ENCODE results near the gene RPL22L1.
"Not testable (repeated sequence)": the region's sequence is repeated elsewhere in the genome, so short reads cannot be mapped to it uniquely, and the experiment has no call there.

The RPL22L1 gene

DNA sequence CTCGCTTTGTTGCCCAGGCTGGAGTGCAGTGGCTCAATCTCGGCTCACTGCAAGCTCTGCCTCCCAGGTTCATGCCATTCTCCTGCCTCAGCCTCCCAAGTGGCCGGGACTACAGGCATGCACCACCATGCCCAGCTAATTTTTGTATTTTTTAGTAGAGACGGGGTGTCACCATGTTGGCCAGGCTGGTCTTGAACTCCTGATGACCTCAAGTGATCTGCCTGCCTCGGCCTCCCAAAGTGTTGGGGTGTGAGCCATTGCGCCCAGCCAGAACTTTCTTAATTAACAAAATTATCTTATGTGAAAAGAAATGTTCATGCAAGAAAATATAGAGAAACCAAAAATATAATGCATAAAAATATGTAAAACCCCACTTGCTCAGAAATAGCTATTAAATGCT, 7.3 kb upstream of the RPL22L1 start:
- not testable (repeated sequence) for DNase-seq

DNA sequence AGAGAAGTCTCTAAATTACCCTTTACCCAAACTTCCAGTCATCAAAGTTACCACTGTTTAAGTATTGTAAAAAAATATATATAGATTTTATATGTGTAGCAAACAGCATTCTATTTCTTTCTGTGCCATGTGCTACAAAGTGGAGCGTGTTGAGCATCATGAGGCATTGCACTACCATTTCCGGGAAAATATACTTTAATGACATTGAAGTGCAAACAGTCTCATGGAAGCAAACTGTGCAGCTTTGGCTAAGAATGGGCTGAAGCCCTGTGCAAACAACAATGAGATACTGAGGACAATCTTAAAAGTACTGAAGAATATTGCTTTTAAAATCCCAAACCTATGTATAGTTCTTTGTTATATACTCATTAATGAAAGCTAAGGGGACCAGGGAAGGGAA, 6.5 kb upstream of the RPL22L1 start:
- DNase-seq: no peak

DNA sequence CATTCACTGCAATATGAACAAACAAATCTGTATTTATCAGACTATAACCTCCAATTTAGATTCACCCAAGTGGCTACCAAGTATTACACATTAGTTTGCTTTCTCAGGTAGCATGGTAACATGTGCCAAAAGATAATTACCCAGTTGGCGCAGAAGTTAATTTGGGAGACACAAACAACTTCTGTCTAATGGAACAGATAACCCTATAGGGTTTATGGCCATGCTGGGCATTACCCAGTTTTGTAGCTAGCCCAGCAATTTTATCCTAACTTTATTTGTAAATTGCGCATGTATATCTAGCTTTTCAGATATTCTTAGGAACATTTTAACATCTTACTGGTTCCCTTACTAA, 780 bp downstream of the RPL22L1 start:
- DNase-seq: no peak

DNA sequence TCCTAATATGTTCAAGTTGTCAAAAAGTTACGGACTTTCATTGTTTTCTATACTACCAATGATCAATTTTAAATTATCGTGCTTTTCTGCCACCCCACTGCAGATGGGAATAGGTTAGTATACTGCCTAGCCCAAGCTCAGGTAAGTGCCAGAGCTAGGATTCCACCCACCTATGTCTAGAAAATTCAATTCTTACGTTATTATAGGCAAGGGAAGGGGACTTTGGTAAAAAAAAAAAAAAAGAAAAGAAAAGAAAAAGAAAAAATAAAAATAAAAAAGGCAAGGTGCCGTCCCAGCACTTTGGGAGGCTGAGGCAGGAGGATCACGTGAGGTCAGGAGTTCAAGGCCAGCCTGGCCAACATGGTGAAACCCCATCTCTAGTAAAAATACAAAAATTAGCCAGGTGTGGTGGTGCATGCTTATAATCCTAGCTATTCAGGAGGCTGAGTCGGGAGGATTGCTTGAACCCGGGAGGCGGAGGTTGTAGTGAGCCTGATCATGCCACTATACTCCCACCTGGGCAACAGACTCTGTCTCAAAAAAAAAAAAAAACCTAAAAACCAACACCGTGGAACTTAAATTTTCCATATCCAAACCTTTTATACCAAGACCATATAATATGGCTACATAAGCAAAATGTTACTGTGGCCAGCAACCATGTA, 1.3 kb downstream of the RPL22L1 start:
- no peak for DNase-seq

DNA sequence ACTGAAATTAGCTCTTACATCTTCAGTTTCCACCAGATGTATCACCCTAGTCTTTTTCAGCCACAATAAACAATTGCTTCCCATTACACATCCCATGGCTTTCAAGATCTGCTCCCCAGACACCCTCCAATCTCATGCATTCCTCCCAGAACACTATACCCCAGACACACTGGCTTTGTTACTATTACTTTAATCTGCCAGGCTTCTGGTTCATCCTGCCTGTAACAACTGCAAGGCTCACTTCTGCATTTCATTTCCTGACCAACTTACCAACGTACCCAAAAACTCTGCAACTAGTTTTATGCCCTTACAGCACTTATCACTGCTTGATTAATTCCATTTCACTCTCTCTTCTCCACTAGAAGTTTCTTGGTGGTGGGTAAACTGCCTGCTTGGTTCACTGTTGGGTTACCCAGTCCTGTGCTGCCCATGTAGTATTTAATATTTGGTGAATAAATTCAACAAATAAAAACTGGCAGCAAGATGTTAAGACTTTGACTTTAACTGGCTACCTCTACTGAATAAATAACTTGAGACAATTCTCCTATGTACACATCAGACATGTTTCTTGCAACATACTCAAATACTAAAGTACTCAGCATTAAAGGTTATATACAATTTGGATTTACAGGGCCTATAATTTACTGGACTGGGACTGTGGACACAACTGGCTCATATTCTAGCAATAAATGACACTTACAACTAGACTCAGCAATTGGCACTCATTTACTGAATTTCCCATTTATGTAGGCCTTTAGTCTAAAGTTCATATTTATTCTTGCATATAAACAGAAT, 2.7 kb downstream of the RPL22L1 start:
- DNase-seq: no peak

DNA sequence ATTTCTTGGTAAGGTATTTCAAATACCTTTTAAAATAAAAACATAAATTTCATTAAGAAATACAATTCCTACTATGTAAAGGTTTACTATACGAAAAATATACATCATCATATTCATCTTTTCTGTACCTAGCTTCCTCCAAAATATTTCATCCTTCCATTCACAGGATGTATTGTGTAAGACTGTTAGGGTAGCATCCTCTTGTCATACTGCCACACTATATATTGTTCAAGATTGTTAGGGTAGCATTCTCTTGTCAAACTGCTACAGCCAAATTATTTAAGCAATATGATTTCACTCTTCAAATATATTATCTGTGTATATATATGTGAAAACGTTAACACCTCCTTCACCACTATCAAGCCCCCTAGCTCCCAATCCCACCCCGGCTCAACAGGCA, 3.5 kb downstream of the RPL22L1 start:
- DNase-seq: no peak

DNA sequence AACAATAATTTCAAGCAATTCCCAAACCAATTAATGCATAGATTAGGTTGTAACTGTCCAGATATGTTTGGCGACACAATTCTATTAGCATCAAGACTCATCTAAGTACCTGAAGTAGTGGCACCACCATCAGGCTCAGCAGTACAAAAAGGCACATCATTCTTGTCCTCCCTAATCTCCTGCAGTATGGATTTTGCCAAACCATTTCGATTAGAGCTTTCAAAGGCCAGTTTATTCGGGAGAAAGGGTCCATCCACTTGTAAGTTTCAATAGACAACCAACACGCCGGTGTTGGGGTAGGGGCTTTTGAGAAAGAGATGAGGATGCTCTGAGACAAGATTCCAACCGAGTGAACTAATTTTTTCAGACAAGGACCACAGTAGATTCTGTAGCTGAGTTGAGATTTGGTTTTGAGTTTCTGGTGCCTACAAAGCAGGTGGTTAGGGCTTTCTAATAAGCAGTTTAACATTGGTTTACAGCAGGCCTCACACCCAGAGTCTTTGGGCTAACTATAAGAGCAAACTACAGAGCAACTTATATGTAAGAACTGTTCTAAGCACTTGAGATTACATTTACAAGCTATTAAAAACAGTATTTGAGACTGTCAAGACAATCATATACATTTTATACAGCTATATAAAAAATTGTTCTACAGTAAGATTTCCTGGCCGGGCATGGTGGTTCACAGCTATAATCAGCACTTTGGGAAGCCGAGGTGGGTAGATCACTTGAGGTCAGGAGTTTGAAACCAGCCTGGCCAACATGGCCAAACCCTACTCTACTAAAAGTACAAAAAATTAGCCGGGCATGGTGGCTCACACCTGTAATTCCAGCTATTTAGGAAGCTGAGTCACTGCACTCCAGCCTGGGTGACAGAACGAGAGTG, 4.5 kb downstream of the RPL22L1 start:
- DNase-seq: no peak

DNA sequence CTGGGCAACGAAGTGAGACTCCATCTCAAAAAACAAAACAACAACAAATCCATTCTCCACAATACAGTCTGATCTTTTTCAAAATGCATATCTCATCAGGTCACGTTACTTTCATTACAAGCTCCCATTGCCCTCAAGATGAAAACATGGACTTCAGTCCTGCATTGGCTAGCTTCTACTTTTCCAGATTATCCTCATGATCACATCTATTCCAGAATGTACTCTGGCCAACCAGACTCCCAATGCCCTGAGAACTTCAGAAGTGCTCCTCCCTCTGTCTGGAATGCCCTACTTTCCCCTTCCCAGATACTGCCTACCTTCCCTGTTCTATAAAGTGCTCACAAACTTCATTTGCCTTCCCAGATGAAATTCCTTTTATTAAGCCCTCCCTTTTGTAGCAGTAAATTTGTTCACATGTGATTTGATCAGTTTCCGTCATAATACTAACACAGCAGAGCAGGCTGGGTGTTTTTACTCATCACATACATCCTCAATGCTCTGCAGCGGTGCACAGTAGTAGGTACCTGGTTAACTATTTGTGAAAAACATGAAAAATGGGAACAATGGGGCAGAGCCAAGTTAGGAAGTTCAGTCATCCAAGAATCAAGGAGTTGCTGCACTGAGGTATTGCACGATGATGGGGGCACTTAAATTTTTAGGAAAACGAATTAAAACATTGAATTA, 5.3 kb downstream of the RPL22L1 start:
- DNase-seq: no peak

DNA sequence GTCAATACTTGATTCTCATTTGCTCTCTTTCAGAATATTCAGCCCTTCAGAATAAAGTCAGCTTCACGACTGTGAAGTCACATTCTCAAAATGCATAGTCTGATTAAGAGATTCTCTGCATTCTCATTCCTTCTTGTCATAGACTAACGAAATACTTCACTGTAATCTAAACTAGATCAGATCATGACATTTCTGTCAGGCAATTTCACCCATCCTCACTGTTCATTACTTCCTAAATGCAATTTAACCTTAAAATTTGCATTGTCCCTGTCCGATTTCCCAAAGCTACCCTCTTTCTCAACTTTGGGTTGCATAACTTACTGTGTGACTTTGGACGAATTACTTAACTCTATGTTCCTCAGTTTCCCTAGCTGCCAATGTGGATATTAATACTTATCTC, 6.2 kb downstream of the RPL22L1 start:
- DNase-seq: no peak

DNA sequence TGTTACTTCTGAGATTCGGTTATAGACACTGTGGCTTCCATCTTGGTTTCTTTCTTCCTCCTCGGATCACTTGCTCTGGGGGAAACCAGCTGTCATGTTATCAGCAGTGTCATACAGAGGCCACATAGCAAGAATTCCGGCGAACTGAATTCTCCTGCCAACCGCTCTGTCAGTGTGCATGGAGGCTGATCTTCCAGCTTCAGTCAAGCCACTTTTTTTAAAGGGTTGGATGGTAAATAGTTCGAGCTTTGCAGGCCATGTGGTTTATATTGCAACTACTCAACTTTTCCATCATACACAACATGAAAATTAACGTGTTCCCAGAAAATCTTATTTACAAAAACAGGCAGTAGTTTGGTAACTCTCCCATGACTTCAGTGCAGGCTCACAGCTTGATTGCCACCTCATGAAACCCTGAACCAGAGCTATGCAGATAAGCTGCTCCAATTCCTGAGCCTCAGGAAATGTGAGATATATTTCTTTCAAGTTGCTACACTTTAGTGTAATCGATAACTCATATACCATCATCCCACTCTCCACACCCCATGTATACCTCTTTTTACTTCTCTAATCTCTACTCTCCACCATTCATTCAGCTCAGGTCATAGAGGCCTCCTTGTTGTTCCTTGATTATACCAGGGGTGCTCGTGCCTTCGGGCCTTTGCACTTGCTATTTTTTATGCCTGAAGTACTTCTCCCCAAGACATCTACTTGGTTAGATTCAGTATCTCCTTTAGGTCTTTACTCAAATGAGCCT, 7.2 kb downstream of the RPL22L1 start:
- no peak for DNase-seq

DNA sequence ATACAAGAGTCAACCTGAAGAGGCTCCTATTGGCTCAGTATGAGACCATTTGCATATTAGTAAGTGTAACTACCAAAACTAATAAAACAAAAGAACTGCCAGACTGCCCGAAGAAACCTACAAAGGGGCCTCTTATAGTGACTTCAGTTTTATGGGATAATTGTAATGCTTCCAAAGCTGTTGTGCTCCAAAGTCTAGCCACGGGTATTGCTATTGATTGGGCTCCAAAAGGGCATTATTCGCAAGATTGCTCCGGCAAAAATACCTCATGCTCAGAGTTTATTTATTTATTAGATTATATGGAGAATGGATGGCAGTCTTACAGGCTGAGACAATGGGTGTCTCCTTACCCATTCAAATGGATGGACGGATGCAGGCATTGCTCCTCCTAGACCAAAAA, 11.4 kb downstream of the RPL22L1 start:
- DNase-seq: no peak

DNA sequence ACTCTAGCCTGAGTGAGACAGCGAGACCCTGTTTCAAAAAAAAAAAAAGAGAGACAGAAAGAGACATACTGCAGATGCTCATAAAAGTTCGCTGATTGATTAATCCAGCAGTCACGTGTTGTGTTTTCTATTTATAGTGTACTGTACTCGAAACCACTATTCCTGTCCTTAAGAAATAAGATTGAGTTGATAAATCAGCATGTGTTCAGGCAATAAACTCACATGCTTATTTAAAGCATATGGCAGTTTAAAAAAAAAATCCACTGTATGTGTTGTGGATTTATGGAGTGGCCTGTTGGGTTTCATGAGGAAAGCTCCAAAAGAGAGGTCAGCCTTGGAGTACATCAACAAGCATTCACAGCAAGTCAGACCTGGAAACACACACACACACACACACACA, 17.7 kb downstream of the RPL22L1 start:
- no peak for DNase-seq

DNA sequence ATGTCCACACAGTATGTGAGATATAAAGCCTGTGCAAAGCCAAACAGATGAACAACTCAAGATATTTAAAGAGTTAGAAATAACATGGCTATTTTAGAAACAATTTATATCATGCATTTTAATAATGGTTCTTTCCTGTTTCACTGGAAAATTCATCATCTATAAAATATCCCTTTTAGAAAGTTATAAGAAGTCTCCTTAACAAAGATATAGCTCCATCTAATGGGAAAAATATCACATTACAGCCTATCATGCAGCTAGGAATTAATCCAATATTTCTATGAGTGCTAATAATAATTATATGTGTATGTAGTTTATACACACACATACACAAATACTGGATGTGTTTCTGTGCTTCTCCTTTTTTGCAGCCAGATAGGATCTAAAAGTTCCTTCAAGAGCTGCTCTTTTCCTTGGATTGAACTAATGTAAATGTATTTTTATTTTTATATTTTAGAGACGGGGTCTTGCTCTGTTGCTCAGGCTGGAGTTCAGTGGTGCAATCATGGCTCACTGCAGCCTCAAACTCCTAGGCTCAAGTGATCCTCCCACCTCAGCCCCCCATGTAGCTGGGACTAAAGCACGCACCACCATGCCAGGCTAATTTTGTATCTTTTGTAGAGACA, 21.6 kb downstream of the RPL22L1 start:
- DNase-seq: no peak

DNA sequence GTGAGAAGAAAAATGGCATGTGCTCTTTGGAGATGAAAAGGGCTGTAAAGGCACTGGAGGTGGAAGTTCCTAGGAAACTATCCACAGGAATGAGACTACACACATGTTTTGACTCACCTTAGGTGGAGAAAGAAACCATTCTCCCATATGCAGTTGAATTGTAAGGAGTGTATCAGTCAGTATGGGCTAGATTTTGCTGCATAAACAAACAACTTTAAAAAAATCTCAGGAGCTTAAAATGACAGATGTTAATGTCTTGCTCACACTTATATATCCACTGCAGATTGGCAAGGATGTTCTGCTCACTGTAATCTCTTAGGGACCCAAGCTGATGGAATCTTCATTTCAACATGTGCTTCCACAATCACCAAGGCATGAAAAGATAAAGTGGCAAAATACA, 25.6 kb downstream of the RPL22L1 start:
- DNase-seq: no peak

DNA sequence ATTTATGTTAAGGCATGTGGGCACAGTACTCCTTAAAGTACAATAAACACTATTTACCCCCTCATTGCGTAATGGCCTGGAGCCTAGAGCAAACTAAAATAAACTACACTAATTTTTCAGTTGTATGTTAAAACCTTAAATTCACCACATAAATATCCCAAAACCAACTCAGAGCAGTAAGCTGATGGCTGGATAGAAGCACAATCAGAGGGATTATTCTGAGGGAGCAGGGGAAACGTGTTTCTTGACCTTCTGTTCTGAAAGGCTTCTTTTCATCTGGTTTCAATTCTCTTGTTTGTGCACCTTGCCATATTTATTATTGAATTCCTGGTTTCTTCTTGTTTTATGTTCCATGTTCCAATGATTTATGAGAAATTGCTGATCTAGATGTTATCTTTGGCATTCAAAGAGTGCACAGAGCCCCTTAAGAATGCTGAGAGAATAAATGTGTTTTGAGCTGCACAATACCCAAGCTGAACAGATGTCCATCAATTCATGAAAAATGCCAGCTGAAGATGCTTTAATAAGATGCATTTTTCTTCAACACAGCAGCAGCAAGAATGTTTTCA, 29.6 kb downstream of the RPL22L1 start:
- DNase-seq: no peak

DNA sequence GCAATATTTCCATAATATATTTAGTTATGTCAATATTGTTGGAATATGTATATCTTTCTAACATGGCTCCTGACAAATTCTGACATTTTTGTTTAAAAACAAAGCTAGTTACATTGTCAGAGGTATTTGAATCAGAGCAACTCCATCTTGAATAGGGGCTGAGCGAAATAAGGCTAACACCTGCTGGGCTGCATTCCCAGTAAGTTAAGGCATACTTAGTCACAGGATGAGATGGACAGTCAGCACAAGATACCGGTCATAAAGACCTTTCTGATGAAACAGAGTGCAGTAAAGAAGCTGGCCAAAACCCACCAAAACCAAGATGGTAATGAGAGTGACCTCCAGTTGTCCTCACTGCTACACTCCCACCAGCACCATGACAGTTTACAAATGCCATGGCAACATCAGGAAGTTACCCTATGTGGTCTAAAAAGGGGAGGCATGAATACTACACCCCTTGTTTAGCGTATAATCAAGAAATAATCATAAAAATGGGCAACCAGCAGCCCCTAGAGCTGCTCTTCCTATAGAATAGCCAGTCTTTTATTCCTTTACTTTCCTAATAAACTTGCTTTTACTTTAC, 30.4 kb downstream of the RPL22L1 start:
- DNase-seq: no peak

DNA sequence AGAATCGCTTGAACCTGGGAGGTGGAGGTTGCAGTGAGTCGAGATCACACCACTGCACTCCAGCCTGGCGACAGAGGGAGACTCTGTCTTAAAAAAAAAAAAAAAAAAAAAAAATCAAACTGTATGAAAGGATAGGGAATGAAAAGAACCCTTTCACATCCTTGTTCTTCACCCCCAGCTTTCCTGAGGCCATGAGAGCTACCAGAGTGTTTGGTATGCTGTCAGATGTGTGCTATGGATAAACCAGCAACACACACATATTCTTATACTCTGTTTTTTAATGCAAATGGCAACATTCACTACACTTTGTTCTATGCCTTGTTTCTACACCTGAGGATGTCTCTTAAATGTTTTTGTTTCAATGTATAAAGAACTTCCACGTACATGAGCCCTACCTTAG, 33.5 kb downstream of the RPL22L1 start:
- no peak for DNase-seq

DNA sequence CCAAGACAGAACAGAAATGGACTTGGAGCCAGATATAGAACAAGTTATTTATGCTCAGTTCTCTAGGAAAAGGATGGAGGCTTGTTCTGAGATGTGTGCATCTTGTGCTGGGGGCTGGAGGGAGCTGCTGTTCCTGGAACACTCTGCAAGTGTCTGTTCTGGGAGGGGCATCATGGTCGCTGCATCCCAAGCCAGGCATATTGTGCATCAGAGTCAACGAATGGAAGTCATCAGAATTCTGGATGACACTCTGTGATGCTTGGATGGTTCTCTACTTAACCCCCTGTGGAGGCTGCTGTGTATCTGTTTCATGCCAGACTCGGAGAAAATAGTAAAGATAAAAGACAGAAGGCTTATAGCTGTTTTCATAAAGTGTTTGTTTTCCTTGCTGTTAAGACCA, 34.7 kb downstream of the RPL22L1 start:
- no peak for DNase-seq

DNA sequence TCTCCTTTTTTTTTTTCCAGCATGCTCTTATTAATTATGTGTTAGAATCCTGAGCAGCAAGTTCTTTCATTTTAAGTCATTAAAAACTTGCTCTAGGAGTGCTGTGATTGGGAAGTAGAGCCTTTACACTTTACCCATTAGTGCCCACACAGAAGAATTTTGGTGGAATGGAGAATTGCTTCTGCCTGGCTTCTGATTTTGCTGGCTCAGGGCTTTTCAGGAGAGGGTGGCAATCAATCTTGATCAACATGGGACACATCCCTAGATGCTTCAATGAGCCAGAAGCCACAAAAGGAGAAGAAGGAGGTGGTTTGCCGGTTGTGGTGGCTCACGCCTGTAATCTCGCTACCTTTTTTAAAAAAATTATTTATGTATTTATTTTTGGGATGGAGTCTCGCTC, 39.4 kb downstream of the RPL22L1 start:
- DNase-seq: no peak

DNA sequence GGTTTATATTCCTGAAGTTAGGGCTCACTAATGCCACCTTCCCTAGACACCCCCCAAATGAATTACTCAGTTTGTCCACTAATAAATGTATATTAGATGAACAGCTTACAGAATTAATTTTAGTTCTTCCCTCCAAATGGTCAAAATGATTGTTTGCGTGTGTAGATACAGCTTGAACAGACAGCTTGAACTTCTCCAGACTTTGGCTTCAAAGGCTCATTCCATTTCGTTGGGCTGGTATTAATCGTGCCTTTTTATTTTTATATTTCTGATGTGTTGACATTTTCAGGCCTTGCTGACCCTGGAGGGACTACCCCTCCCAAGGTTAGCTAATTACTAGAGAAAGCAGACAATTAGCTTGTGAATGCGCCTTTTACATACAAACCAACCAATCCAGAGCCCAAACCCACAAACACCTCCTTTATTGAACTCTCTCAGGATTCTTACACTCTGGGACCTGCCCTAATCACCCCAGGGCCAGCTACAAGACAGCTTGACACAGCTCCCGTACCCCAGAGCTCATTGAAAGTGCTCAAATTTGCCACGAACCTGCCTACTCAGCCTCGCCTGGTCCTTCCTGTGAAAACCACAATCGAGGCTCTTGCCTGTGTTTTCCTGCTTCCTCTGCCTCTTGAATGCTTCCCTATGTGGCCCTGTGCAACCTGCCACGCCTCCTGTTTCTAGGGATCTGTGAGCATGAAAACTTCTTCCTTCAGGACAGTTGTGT, 40.3 kb downstream of the RPL22L1 start:
- no peak for DNase-seq

DNA sequence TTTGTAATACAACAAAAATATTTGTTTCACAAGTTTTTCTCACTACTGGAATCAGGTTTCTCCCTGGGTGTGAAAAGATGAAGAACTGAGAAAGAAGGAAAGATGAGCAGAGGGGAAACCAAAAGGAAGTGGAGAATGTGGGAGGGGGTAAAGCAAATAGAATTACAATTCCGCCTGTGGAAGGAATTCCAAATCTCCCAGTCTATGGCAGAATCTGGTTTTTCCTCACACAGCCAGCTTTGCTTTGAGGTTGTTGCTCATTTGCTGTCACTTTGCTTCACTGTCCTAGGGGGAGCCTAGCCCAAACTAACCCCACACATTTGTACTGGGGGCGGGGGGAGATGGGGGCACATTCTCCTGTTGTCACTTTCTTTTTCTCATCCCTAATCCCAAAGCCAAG, 43.9 kb downstream of the RPL22L1 start:
- no peak for DNase-seq
